HepG2 (cell line): ENCODE results near the gene BRMS1. TPM values are rescaled to one million over a fixed set of nuclear protein-coding genes. Genes with fewer than 3 reads are reported as not detected.

Source experiments
- ERF ChIP-seq: IDR thresholded peaks from 2 replicates; pipeline ENCODE4 v1.6.1; 2018; ENCODE audit warnings: missing biosample characterization, missing genetic modification reagents
- GFI1 ChIP-seq: sonication (generic); formaldehyde crosslinking; IDR thresholded peaks from 2 replicates; pipeline ENCODE4 v1.5.0; 2020; ENCODE audit warnings: missing genetic modification reagents, mild to moderate bottlenecking, borderline replicate concordance
- GLMP ChIP-seq: sonication (generic); formaldehyde crosslinking; IDR thresholded peaks from 2 replicates; pipeline ENCODE4 v1.9.0; 2021; ENCODE audit warnings: missing genetic modification reagents, mild to moderate bottlenecking, borderline replicate concordance
- HIVEP1 ChIP-seq: sonication (generic); formaldehyde crosslinking; IDR thresholded peaks from 2 replicates; pipeline ENCODE4 v1.4.0; 2020; ENCODE audit warnings: mild to moderate bottlenecking, missing genetic modification reagents
- NONO ChIP-seq, 2 experiments: fragments of 450-650 bp in 1 of 2; sonication (generic) in 1 of 2; formaldehyde crosslinking in 1 of 2; IDR thresholded peaks in 1 of 2; conservative IDR thresholded peaks in 1 of 2; 2 replicates each; pipeline versions ENCODE4 v1.6.1 to v1.8.0; 2017 to 2022; ENCODE audit warnings: mild to moderate bottlenecking in 1 of 2, missing genetic modification reagents in 1 of 2, moderate library complexity in 1 of 2
- NR1H2 ChIP-seq: sonication (generic); formaldehyde crosslinking; IDR thresholded peaks from 2 replicates; pipeline ENCODE4 v1.8.1; 2022; ENCODE audit warnings: low read depth, missing genetic modification reagents, borderline replicate concordance
- PPARG ChIP-seq: conservative IDR thresholded peaks from 2 replicates; pipeline ENCODE4 v1.6.1; 2016; ENCODE audit warnings: missing biosample characterization, missing genetic modification reagents
- PREB ChIP-seq: sonication (generic); formaldehyde crosslinking; IDR thresholded peaks from 2 replicates; pipeline ENCODE4 v1.4.0; 2020; ENCODE audit warnings: missing genetic modification reagents
- TRAFD1 ChIP-seq: sonication (generic); formaldehyde crosslinking; IDR thresholded peaks from 2 replicates; pipeline ENCODE4 v1.5.1; 2020; ENCODE audit warnings: missing genetic modification reagents, mild to moderate bottlenecking, borderline replicate concordance
- ZFP36 ChIP-seq: fragments of 150-350 bp; IDR thresholded peaks from 2 replicates; pipeline ENCODE4 v1.6.1; 2018; ENCODE audit warnings: borderline replicate concordance, low read length, low read depth; ENCODE audit not compliant: partially characterized antibody
- ZNF264 ChIP-seq: sonication (generic); formaldehyde crosslinking; IDR thresholded peaks from 2 replicates; pipeline ENCODE4 v1.4.0; 2020; ENCODE audit warnings: missing genetic modification reagents
- ZNF570 ChIP-seq: sonication (generic); formaldehyde crosslinking; IDR thresholded peaks from 2 replicates; pipeline ENCODE4 v1.4.0; 2020; ENCODE audit warnings: mild to moderate bottlenecking, missing genetic modification reagents, borderline replicate concordance
- polyA plus RNA-seq, 8 experiments: library from polyadenylated mRNA; depleted of rRNA in 3 of 8; stranded (reverse) in 7 of 8; unstranded in 1 of 8; fragments of >200 nt; fragmentation: Illumina TruSeq in 4 of 8; extraction: Trizol in 4 of 8; gene quantifications; 2 replicates each; pipeline versions ENCODE4 v1.2.1 to v1.2.3, GENCODE V29; 2011 to 2016; ENCODE audit warnings: low read depth in 4 of 8, missing spikeins in 1 of 8, mixed read lengths in 1 of 8; ENCODE audit not compliant: insufficient read depth in 1 of 8
- total RNA-seq, 5 experiments: library from RNA; depleted of rRNA; stranded (reverse); fragments of >200 nt; fragmentation: Illumina TruSeq; extraction: Trizol; gene quantifications; 2 replicates each; pipeline ENCODE4 v1.2.3, GENCODE V29; 2016; ENCODE audit warnings: low read depth in 1 of 5

Gene BRMS1
- total and polyA plus RNA-seq, 2 of the 13 experiments (the other 11 are each of a cell fraction or from before 2014, with no cell fraction given) = 15.8 to 55.7 TPM

- TF ChIP-seq GLMP (CRISPR knock-in tag) (no peak), PREB (CRISPR knock-in tag) (no peak), ZNF570 (CRISPR knock-in tag) (no peak), ZFP36 (no peak), GFI1 (0 out of 2 replicates have a peak, but pooled peaks have one; percentile 5), ERF (CRISPR knock-in tag) (no peak), NR1H2 (CRISPR knock-in tag) (no peak), ZNF264 (CRISPR knock-in tag) (no peak), NONO (IDR thresholded peaks at IDR 0.05) (no peak), NONO (CRISPR knock-in tag; conservative IDR thresholded peaks at IDR 0.05) (no peak), TRAFD1 (CRISPR knock-in tag) (no peak), PPARG (0 out of 2 replicates have a peak, but pooled peaks have one; percentile 6), HIVEP1 (no peak; the same call in 1 of the 2 replicates)
- TF ChIP-seq, all 625 proteins: peak for 3
Measured at GRCh38 chr11:66318600-66318970, 26.3 kb downstream of the BRMS1 start (continued).
